GM23338 (cell line): Measurements from ENCODE around the gene FIGNL1. TPM values are rescaled to one million over a fixed set of nuclear protein-coding genes. Genes with fewer than 3 reads are reported as not detected.

Source experiments
- ATAC-seq: fragments of 200-7000 bp; cut with Tn5 transposase; 3 replicates; pipeline ENCODE4 v1.9.1; 2020
- DNase-seq: peaks from one replicate; pipeline ENCODE4 v3.0.0-alpha.2; 2015; ENCODE audit warnings: low spot score
- H2AFZ ChIP-seq: fragments of 200-600 bp; sonication (generic); 2 replicates; pipeline ENCODE4 v1.8.0; 2016; ENCODE audit warnings: antibody characterized with exemption, mild to moderate bottlenecking, moderate library complexity
- H3F3A ChIP-seq: fragments of 200-600 bp; sonication (generic); replicated peaks from 2 replicates; pipeline ENCODE4 v1.8.0; 2017; ENCODE audit warnings: antibody characterized with exemption, mixed run types, low read depth
- H3K27ac ChIP-seq: fragments of 200-600 bp; sonication (generic); 2 replicates; pipeline ENCODE4 v1.6.1; 2016; ENCODE audit warnings: low read depth
- H3K27me3 ChIP-seq: fragments of 200-600 bp; sonication (generic); 2 replicates; pipeline ENCODE4 v1.8.0; 2016; ENCODE audit warnings: mild to moderate bottlenecking, mixed run types, moderate library complexity; ENCODE audit not compliant: insufficient read depth
- H3K36me3 ChIP-seq: fragments of 200-600 bp; sonication (generic); 2 replicates; pipeline ENCODE4 v1.8.0; 2016; ENCODE audit warnings: mild to moderate bottlenecking; ENCODE audit not compliant: insufficient read depth
- H3K4me1 ChIP-seq: fragments of 200-600 bp; sonication (generic); 2 replicates; pipeline ENCODE4 v1.8.0; 2016; ENCODE audit warnings: mild to moderate bottlenecking, moderate library complexity; ENCODE audit not compliant: insufficient read depth
- H3K4me2 ChIP-seq: fragments of 200-600 bp; sonication (generic); 2 replicates; pipeline ENCODE4 v1.7.1; 2017; ENCODE audit warnings: mixed run types
- H3K4me3 ChIP-seq: fragments of 200-600 bp; sonication (generic); 2 replicates; pipeline ENCODE4 v1.6.1; 2016; ENCODE audit warnings: mixed run types
- H3K79me2 ChIP-seq: fragments of 200-600 bp; sonication (generic); replicated peaks from 2 replicates; pipeline ENCODE4 v1.8.0; 2017; ENCODE audit warnings: mild to moderate bottlenecking; ENCODE audit not compliant: insufficient read depth
- H3K9me2 ChIP-seq: fragments of 200-600 bp; sonication (generic); 2 replicates; pipeline ENCODE4 v1.8.0; 2017; ENCODE audit not compliant: insufficient read depth
- H4K20me1 ChIP-seq: fragments of 200-600 bp; sonication (generic); replicated peaks from 2 replicates; pipeline ENCODE4 v1.8.0; 2017; ENCODE audit warnings: mild to moderate bottlenecking; ENCODE audit not compliant: insufficient read depth
- H3K27ac Mint-ChIP-seq: 2 replicates; pipeline ENCODE4 v1.8.0; 2020; ENCODE audit warnings: inconsistent platforms, mild to moderate bottlenecking, moderate library complexity, mixed read lengths
- H3K27me3 Mint-ChIP-seq: 3 replicates; pipeline ENCODE4 v1.8.0; 2022; ENCODE audit warnings: low read depth, mild to moderate bottlenecking, moderate library complexity, mixed read lengths, inconsistent platforms; ENCODE audit not compliant: insufficient read depth, poor library complexity
- H3K36me3 Mint-ChIP-seq: 3 replicates; pipeline ENCODE4 v1.8.0; 2021; ENCODE audit warnings: low read depth, mild to moderate bottlenecking, inconsistent platforms, moderate library complexity, mixed read lengths
- H3K4me1 Mint-ChIP-seq: 3 replicates; pipeline ENCODE4 v1.8.0; 2020; ENCODE audit warnings: mild to moderate bottlenecking, inconsistent platforms, mixed read lengths
- H3K4me3 Mint-ChIP-seq: 3 replicates; pipeline ENCODE4 v1.8.0; 2021; ENCODE audit warnings: moderate library complexity, mild to moderate bottlenecking, inconsistent platforms, mixed read lengths
- H3K9me3 Mint-ChIP-seq: 3 replicates; pipeline ENCODE4 v1.8.0; 2020; ENCODE audit warnings: moderate library complexity, mild to moderate bottlenecking, inconsistent platforms, mixed read lengths
- CREB1 ChIP-seq: fragments of 250-450 bp; sonication (Bioruptor Pico); IDR thresholded peaks from 2 replicates; pipeline ENCODE4 v1.5.0; 2020; ENCODE audit warnings: low read depth, mild to moderate bottlenecking, moderate library complexity
- CTCF ChIP-seq, 2 experiments: fragments of 200-600 bp in 1 of 2; sonication (generic) in 1 of 2; conservative IDR thresholded peaks; 2 replicates each; pipeline versions ENCODE4 v1.5.1 to v1.6.1; 2016 to 2017; ENCODE audit warnings: antibody characterized with exemption in 2 of 2, low read depth in 2 of 2, mild to moderate bottlenecking in 2 of 2, moderate library complexity in 1 of 2
- ETS1 ChIP-seq: IDR thresholded peaks from 2 replicates; pipeline ENCODE4 v1.6.1; 2016; ENCODE audit warnings: antibody characterized with exemption
- EZH2 ChIP-seq: fragments of 200-600 bp; sonication (generic); IDR thresholded peaks from one replicate; pipeline ENCODE4 v1.8.0; 2017; ENCODE audit warnings: antibody characterized with exemption, mild to moderate bottlenecking, low read depth; ENCODE audit not compliant: unreplicated experiment
- EZH2phosphoT487 ChIP-seq: fragments of 200-600 bp; sonication (generic); IDR thresholded peaks from one replicate; pipeline ENCODE4 v1.8.1; 2018; ENCODE audit warnings: antibody characterized with exemption; ENCODE audit not compliant: unreplicated experiment
- JUNB ChIP-seq: IDR thresholded peaks from one replicate; pipeline ENCODE4 v1.6.1; 2016; ENCODE audit warnings: antibody characterized with exemption; ENCODE audit not compliant: unreplicated experiment
- NANOG ChIP-seq: IDR thresholded peaks from 2 replicates; pipeline ENCODE4 v1.6.1; 2016; ENCODE audit warnings: antibody characterized with exemption, borderline replicate concordance
- POLR2AphosphoS5 ChIP-seq: IDR thresholded peaks from 2 replicates; pipeline ENCODE4 v1.6.1; 2016; ENCODE audit warnings: antibody characterized with exemption, low read depth
- REST ChIP-seq: IDR thresholded peaks from one replicate; pipeline ENCODE4 v1.6.1; 2018; ENCODE audit warnings: antibody characterized with exemption; ENCODE audit not compliant: unreplicated experiment
- STAT1 ChIP-seq: IDR thresholded peaks from one replicate; pipeline ENCODE4 v1.6.1; 2016; ENCODE audit warnings: antibody characterized with exemption; ENCODE audit not compliant: unreplicated experiment
- ZNF114 ChIP-seq: fragments of 250-450 bp; sonication (Bioruptor Pico); IDR thresholded peaks from 2 replicates; pipeline ENCODE4 v1.5.0; 2020; ENCODE audit warnings: mild to moderate bottlenecking, moderate library complexity
- ZNF331 ChIP-seq: fragments of 250-450 bp; sonication (Bioruptor Pico); IDR thresholded peaks from 2 replicates; pipeline ENCODE4 v1.5.0; 2020; ENCODE audit warnings: low read depth, mild to moderate bottlenecking, moderate library complexity
- ZNF462 ChIP-seq: fragments of 250-450 bp; sonication (Bioruptor Pico); IDR thresholded peaks from 2 replicates; pipeline ENCODE4 v1.5.0; 2020; ENCODE audit warnings: mild to moderate bottlenecking, moderate library complexity
- polyA plus RNA-seq: library from polyadenylated mRNA; unstranded; fragments of >200 nt; fragmentation: Nextera tagmentation; extraction: Ambion mirVana; gene quantifications from 2 replicates; pipeline ENCODE4 v1.2.1, GENCODE V29; 2016
- total RNA-seq: library from RNA; depleted of rRNA; stranded (reverse); fragments of >200 nt; shearing (Covaris generic); gene quantifications from 2 replicates; pipeline ENCODE4 v1.2.3, GENCODE V29; 2014

The FIGNL1 gene
- total and polyA plus RNA-seq, 2 experiments from 2014 or later, result 6.6 to 24.9 TPM

- no peak for TF ChIP-seq ZNF114
These were observed 27.5 kb upstream of the FIGNL1 start (continued) for GRCh38 chr7:50477640-50478039.

GRCh38 chr7:50476953-50477625 is 26.9 kb upstream of the FIGNL1 start:
- H3K27ac Mint-ChIP-seq, result no peak overlapping the region
- peaks cover 9% of the 10 kb centered on the region for H3K27me3 Mint-ChIP-seq
- ATAC-seq (no peak), DNase-seq (no peak)
- no peak overlapping the region for H3K27ac ChIP-seq
- peaks cover 10% of the 10 kb centered on the region; the same call in 2 of the 3 replicates for H3K4me1 Mint-ChIP-seq
- H3K9me3 Mint-ChIP-seq, result no peaks in the 10 kb centered on the region
- no peak overlapping the region for H2AFZ ChIP-seq
- no peaks in the 10 kb centered on the region for H3F3A ChIP-seq
- H3K4me3 ChIP-seq, result no peak overlapping the region
- no peaks in the 10 kb centered on the region for H3K36me3 ChIP-seq
- no peaks in the 10 kb centered on the region for H3K9me2 ChIP-seq
- no peaks in the 10 kb centered on the region for H3K4me1 ChIP-seq
- no peaks in the 10 kb centered on the region for H3K36me3 Mint-ChIP-seq
- no peak overlapping the region for H3K4me3 Mint-ChIP-seq
- H3K4me2 ChIP-seq, result no peak overlapping the region
- TF ChIP-seq CTCF (conservative IDR thresholded peaks at IDR 0.05; ENCODE audit: low read depth in 2 of 2) (no peak), NANOG (no peak), CREB1 (no peak), EZH2phosphoT487 (no peak), ZNF462 (CRISPR knock-in tag) (no peak), STAT1 (no peak), ZNF114 (no peak), REST (no peak), ZNF331 (CRISPR knock-in tag) (no peak), POLR2AphosphoS5 (no peak), JUNB (no peak), ETS1 (no peak), EZH2 (no peak)
- H3K79me2 ChIP-seq, result no peaks in the 10 kb centered on the region
- H3K27me3 ChIP-seq, result no peaks in the 10 kb centered on the region
- no peaks in the 10 kb centered on the region for H4K20me1 ChIP-seq
